GM18868 (cell line): Measurements from ENCODE around the gene CFAP43.

ENCODE experiments used
- ATAC-seq: cut with Tn5 transposase; IDR thresholded peaks from one replicate; pipeline ENCODE4 v1.9.1; 2021; ENCODE audit warnings: mild to moderate bottlenecking, moderate library complexity; ENCODE audit not compliant: unreplicated experiment

The CFAP43 gene, protein sequence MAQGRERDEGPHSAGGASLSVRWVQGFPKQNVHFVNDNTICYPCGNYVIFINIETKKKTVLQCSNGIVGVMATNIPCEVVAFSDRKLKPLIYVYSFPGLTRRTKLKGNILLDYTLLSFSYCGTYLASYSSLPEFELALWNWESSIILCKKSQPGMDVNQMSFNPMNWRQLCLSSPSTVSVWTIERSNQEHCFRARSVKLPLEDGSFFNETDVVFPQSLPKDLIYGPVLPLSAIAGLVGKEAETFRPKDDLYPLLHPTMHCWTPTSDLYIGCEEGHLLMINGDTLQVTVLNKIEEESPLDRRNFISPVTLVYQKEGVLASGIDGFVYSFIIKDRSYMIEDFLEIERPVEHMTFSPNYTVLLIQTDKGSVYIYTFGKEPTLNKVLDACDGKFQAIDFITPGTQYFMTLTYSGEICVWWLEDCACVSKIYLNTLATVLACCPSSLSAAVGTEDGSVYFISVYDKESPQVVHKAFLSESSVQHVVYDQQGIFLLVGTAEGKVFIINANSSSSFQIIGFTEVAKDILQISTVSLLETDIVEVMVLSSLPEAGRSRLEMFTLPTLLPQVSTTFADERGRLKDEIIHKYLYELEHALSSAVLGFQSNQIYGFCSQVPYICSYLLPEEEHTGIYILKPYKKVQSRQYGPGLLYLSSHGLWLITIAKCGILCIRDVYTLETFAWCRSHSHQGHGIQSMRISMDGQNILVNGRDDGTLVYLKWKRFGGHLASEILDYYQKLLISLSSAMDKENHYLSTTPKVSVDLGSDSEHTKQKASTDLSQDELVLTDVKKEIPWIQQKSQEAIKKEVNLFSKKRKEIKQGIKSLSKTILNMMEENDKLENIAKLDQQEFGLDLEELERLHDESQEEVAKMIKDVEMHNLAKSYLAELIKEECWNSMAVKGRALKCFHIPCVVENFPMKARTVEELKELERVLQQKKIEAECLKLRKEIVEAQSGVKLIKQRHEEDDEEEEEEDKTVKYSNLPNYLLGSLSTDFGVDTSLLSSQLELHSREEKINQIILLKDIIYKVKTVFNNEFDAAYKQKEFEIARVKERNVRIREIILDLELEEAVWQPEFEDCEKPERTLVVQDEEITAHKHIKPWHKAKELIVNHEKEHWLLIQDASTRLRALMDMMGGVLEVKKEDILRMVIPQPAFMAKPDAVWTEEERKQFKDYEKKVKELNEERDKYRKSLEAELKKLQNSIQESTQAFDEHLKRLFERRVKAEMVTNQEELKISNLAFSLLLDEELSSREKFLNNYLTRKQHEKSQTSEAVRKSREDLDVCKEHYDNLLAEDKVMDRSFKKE (N-terminal part only)

DNA sequence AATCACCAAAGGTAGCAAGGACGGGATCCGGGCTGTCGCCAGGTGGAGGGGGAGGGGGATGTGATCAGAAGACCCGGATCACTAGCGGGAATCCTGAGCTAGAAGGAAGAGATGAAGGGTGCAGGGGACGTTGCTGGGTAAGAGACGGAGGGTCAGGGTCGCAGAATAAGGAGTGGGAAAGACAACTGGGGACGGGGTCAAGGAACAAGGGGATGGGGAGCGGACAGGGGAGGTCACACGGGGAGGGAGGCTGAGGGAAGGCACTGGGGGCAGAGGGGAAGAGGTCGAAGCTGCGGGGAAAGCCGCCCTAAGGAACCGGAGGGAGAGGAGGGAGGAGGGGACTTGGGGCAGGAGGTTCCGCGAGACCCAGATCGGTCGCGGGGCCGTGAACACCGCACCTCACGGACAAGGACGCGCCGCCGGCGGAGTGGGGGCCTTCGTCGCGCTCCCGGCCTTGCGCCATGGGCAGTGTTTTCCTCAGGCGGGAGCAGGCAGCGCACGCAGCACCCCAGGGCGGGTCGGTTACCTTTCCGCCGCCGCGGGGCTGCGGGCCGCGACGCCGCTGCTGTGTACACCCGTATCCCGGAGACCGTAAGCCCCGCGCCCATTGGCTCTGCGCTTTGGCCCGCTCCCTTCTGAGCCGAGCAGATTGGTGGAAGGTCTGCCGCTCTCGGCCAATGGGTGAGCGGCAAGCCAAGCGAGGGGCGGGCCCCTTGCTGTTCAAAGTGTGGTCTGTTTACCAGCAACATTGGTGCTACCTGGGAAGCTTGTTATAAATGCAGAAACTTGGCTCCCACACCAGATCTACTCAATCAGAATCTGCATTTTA is at the start of gene CFAP43:
Gene CFAP43, minus strand, starts transcription at position 581 of the 829 bp plus-strand sequence. Its CDS starts 118 bp downstream, at position 463.
- ATAC-seq, result peak; percentile 100

DNA sequence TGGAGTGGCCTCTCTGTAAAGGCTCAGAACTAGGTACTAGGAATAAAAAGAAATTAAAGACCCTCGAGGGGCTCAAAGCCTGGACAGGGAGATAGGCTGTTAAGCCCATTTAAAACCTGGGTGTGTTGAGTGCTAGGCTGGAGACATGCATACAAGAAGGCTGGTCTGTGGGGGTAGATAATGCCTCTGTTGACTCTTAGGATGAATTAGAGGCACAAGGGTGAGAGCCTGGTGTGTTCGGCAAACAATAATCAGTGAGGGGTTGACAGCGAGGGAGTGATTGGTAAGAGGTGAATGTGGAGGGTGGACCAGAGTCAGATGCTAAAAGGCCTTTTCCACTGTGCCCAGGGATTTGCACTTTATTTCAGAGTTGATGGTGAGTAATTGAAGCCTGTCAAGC is 49.5 kb upstream of the CFAP43 start:
- no peak for ATAC-seq

DNA sequence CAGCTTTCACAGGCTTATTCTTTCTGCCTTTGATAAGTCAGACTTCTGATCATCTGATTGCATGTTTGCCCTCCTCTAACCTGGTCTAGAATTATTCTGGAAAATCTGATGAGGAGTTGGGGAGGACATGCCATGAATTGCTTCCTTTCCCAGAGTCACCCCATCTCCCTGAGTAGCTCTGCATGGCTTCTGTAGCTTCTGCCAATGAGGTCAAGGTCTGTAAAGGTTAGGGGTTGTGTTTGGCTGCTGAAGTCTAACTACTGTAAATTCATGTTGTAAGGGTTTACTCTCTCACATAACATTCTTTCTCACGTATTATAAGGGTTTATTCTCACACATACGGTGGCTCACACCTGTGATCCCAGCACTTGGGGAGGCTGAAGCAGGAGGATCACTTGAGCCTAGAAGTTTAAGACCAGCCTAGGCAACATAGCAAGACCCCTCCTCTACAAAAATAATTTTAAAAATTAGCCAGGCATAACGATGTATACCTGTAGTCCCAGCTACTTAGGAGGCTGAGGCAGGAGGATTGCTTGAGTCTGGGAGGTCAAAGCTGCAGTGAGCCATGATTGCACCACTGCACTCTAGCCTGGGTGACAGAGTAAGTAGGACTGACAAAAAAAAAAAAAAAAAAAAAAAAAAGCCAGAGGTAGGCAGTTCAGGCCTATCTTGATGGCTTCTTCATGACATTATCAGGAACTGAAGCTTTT is 47.5 kb upstream of the CFAP43 start:
- no peak for ATAC-seq

DNA sequence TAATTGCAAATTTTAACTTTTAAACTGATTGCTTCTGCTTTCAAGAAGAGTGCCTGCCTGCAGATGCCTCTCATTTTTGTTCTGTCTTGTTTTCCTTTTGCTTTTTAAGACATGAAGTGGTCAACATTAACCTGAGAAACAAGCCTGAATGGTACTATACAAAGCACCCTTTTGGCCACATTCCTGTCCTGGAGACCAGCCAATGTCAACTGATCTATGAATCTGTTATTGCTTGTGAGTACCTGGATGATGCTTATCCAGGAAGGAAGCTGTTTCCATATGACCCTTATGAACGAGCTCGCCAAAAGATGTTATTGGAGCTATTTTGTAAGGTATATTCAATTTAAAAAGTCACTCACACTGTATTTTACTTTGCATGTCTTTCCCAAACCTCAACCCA is 45.6 kb upstream of the CFAP43 start:
- ATAC-seq, result no peak

DNA sequence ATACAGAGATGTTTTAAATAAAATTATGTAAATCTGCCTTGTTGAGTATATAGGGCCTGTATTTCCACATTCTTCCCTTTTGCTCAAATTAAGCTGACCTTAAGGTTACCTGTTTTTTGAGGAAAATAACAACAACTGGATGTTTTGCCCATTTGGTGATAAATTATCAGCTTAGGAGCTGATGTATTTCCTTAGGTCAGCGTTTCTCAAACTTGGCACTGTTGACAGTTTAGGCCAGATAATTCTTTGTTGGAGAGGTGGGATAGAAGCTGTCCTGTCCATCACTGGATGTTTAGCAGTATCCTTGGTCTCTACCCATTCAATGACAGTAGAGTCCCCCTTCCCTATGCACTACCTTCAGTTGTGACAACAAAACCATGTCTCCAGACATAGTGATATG is 44.0 kb upstream of the CFAP43 start:
- ATAC-seq, result no peak

DNA sequence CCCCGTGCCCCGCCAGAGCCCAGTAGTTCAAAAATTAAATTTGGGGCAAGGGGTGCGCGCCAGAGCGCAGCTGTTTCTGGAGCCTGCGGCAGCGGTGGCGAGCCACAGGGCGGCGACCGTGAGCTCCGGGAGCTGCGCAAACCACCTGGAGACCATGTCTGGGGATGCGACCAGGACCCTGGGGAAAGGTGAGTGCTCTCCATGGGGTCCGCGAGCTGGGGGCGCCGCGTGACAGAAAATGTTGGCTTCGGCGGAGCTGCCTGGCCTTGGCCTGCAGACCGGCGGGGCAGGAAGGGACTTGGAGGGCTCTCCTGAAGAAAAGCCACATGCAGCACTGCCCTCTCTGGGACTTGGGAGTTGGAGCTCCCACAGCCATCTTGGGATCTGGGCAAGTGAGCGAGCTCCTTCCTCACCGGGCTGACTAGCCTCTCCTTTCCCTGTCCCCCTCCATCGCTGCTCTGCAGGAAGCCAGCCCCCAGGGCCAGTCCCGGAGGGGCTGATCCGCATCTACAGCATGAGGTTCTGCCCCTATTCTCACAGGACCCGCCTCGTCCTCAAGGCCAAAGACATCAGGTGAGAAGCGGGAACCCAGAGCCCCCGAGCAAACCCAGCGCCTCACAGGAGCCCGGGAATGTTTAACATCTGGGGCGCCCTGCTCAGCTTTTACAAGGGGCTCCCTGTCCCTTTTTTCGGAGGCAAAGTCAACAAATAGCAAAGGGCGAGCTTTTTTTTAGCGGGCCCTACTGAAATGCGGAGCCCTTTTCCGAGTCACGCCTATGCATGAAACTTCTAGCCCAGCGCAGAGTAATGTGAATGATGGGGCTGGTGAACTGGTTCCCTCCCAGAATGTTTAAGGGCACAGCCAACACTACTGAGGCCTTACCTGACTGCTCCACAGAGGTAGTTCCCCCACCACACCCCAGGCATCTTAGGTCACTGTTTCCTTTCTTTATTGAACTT is 42.9 kb upstream of the CFAP43 start:
- peak; percentile 93 for ATAC-seq

DNA sequence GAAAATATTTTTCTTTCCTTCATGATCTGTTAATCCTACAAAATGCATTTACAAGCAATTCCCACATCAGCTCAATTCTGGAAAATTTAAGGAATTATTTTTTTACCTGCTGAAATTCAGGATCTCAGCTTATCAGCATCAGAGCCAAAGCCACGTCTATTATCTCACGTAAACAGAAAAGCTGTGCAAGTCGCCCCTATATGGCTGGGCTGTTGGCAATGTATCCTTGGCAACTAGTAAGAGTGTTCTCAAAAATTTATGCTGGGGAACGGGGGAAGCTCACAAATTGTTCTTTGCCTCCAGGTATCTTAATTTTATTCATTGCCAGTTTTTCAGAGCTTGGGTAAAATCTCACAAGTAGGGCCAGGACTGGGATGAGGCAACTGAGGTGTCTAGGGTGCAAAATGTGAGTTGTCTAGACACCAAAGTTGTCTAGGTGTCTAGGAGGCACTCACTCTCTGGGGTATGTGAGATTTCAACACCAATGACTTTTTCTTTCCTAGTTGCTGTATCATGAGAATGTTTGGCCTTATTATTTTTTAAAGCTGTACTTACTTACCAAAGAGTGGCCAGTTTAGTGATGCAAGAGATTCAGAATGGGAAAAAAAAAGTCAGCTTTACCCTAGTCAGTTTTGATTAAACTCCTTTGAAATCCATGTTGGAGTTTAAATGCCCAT is 41.9 kb upstream of the CFAP43 start:
- ATAC-seq, result no peak

DNA sequence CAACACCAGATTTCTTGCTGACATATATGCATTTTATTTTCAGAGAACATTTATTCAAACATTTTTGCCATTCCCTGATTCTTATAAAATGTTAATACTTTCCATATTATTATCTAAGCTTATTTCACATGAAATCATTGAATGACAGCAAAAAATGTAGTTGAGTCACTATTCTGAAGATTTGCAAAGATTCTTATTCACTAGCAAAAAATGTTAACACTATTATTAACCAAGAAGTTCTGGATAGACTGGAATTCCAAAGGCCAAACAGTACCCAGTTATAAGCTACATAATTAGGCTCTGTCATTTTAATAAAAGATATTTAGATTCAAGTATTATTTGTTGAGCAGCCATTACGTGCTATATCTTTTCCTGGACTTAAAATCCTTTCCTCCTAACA is 41.1 kb upstream of the CFAP43 start:
- no peak for ATAC-seq

DNA sequence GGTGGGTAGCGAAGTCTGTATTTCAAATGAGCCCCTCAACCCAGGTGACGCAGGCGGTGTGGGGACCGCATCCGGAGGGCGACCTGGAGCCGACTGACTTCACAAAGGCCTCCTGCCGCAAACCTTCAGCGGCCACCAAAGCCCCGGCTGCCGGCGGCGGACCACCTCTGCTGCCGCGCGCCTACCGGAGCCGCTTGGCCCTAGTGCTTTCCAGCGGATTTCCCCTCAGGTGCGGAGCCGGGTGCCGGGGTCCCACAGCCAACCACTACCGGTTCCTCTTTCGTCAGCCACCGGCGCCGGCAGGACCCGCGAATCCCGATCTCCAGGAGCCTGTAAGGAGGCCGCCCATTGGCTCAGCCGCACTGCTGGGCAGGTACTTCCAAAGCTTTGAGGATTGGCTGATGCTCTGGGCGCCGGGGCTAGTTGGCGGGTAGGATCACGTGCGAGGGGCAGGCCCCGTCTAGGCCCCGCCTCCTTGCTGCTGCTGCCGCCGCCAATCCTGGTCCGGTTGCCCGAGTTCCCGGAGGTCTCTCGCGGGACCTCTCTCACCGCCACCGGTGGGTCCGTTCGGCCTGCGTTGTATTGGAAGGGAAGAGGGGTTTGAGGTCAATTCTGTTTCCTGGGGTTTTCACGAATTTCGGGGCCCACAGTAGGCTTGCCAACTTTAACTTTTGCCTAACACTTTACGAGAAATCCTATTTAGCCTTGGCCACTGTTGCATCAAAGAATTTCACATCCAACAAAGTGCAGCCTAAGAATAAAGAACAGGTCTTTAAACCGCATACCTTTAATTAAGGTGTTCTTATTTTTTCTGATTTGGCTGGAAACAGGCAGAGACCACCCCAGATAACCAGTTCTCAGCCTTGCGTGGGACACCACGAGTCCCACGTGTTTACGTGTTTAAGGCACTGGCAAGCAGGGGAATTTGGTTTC is 36.8 kb upstream of the CFAP43 start, which contains the start of gene GSTO2:
Gene GSTO2, plus strand, starts transcription at position 472 of the 933 bp plus-strand sequence. CDS start 5,732 bp downstream, outside the sequence.
- ATAC-seq, result peak; percentile 98

DNA sequence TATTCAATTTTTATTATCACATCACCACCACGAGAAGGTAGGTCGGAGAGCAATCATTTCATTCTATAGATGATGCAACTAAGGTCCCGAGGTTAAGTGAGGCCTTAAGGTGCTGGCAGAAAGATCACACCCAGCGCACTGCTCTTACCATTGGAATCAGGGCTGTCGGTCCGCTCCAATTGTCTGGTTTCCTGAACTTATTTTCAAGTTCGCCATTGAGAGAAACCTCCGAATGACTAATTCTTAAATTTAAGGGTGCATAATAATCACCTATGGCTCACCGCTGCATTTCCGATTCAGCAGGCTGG is 36.2 kb upstream of the CFAP43 start:
- ATAC-seq, result no peak

DNA sequence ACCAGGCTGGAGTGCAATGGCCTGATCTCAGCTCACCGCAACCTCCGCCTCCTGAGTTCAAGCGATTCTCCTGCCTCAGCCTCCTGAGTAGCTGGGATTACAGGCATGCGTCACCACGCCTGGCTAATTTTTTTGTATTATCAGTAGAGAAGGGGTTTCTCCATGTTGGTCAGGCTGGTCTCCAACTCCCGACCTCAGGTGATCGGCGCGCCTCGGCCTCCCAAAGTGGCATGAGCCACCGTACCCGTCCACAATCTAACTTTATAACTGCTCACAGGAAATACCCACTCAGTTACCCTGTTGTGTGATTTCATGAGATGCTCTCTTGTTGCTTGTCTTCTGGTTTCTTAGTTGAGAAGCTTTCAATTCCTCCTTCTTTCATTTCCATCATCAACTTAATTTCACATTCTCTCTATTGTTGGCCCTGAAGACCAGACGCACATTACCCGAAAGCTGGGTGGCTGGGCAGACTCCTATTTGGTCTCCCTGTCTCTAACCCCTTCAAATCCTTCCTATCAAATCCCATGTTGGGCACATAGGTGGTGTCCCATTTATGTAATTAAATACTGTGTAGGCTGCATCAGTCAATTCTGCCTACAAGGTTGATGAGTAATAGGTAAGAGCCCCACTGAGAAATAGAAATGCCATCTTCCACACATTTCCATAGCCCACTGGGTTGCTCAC is 35.7 kb upstream of the CFAP43 start:
- ATAC-seq, result no peak

DNA sequence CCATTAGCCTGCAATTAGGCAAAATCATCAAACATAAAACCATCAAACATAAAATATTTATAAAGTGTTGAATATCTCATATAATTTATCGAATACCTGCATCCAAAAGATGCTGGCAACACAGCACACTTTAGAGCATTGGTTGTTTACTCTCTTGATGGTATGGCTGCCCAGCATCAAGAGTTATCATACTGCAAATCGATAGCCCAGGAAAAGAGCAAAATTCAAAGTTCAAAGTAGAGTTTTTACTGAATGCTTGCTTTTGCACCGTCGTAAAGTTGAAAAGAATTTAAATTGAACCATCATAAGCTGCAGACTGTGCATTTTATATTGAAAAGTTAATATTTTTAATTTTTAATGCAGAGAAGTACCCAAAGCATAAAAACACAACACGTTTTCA is 32.6 kb upstream of the CFAP43 start:
- no peak for ATAC-seq

DNA sequence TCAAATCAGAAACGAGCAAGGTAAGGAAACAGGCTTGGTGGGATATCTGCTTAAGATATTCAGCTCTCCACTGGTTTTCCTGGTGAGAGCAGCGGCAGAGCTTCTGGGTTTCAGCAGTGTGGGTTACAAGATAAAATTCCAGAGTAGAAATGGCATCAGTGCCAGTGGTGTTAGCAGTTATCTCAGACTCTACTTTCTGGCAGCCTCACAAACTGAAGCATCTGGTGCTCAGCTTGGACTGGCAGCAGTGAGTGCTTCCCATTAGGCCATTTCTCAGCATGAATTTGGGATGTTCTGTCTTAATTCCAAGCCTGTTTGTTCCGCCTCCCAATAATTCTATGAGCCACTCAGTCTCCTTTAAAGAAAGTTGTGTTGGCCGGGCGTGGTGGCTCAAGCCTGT is 29.9 kb upstream of the CFAP43 start:
- no peak for ATAC-seq

DNA sequence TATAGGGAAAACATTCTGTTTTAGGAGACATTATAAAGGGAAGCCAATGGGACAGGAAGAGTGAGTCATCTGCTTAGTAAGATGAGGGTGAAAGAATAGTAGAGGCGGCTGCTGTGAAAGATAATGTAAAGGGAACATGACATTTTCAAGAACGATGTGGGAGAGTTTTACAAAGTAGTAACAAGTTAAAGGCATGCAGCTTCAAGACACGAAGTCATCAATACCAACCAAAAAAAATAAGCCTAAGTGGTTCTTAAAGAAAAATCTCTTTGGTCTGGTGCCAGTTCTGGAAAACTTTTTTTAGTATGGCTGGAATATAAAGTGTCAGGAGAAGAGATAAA is 28.6 kb upstream of the CFAP43 start:
- no peak for ATAC-seq

DNA sequence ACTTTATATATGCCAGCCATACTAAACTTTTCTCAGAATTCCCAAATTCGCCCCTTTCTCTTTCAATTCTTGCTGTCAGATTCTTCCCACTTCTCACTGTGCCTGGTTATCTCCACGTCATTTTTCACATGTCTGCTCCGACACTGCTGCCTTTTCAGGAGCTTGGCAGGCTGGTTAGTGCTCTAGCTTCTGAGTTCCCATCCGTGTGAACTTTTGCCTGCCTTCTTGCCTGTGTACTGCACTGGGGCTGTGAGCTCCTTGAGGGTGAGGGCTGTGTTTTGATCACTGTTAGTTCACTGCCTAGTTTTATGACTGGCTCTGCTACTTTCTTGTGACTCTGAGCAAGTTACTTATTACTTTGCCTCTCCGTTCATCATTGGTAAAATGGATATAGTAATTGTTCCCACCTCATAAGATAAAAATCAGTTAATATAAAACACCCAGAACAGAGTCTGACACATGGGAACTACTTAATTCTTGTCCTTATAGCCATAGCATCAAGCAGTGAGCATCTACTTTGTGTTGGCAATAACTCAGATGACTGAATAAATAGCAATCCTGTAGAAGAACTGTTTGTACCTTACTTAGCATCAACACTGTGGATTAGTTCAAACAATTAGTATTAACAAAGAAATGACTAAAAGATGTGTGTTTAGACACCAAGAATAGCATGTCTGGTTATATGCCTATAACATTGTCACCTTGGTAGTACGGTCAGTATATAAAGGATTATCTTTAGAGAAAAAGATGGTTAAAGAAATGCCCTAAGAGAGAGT is 28.0 kb upstream of the CFAP43 start:
- no peak for ATAC-seq

DNA sequence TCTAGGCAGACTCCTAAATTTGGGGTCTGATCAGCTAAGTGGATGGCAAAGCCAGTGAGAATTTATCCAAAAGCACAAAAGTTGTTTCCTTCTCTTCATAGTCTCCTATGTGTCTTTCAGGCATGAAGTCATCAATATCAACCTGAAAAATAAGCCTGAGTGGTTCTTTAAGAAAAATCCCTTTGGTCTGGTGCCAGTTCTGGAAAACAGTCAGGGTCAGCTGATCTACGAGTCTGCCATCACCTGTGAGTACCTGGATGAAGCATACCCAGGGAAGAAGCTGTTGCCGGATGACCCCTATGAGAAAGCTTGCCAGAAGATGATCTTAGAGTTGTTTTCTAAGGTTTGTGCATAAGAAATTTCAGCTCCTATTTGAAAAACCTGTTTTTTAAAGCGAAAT is 27.3 kb upstream of the CFAP43 start:
- no peak for ATAC-seq
